ENCODE measurements around the gene HMX1.

DNA sequence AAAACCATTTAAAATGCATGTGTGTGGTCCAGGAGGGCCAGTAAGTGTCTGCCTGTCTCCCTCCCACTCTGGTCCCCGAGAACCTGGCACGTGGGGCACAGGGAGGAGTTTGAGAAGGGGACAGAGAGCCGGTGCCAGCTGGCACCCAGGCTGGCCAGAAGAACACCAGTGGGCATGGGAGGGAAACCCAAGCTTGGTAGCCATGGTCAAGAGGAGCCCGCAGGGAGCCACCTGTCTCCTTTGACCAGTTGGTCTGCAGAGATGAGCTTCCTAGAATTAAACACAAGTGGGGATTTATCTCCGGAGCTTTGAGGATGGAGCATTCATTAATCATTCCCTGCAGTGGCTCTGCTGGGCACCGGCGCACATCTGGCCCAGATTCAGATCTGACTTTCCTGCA, 41.6 kb downstream of the HMX1 start:
- TF ChIP-seq EZH2 (IDR thresholded peaks at IDR 0.05; ENCODE audit: borderline replicate concordance), result no peak
- no peak for TF ChIP-seq EZH2phosphoT487 (IDR thresholded peaks at IDR 0.05; ENCODE audit: low read depth, severe bottlenecking, unreplicated experiment)

Measured in hepatocyte (in vitro differentiated cells).